Activated B cell treated with CpG ODN at 0.5 μM for 24 hours (primary cell): Measurements from ENCODE around the gene PPM1H. TPM values are rescaled to one million over a fixed set of nuclear protein-coding genes. Genes with fewer than 3 reads are reported as not detected.

ENCODE experiments used
- ATAC-seq: fragments of 200-7000 bp; cut with Tn5 transposase; one replicate; pipeline ENCODE4 v1.10.0; 2021; ENCODE audit warnings: low read depth, mild to moderate bottlenecking, moderate library complexity
- CTCF ChIA-PET: fragments of 350-600 bp; sonication (Branson Sonifier 250); formaldehyde crosslinking; loops from one replicate; lab custom pipeline; 2021; ENCODE audit warnings: antibody characterized with exemption; lab: Charles Lee
- POLR2A ChIA-PET: fragments of 350-600 bp; sonication (Branson Sonifier 250); formaldehyde crosslinking; loops from one replicate; lab custom pipeline; 2021; ENCODE audit warnings: antibody characterized with exemption; lab: Charles Lee
- DNase-seq: peaks from one replicate; pipeline ENCODE4 v3.0.0; 2022
- H3K27ac Mint-ChIP-seq: one replicate; pipeline ENCODE4 v1.8.0; 2020; ENCODE audit warnings: mixed read lengths
- H3K27me3 Mint-ChIP-seq: one replicate; pipeline ENCODE4 v1.8.0; 2021; ENCODE audit warnings: mixed read lengths
- H3K36me3 Mint-ChIP-seq: one replicate; pipeline ENCODE4 v1.8.0; 2021; ENCODE audit warnings: low read depth, mixed read lengths
- H3K4me1 Mint-ChIP-seq: one replicate; pipeline ENCODE4 v1.8.0; 2021; ENCODE audit warnings: mixed read lengths
- H3K4me3 Mint-ChIP-seq: one replicate; pipeline ENCODE4 v1.8.0; 2020; ENCODE audit warnings: mild to moderate bottlenecking, mixed read lengths
- H3K9me3 Mint-ChIP-seq: one replicate; pipeline ENCODE4 v1.8.0; 2020; ENCODE audit warnings: mixed read lengths
- intact Hi-C: fragments of 100-400 bp; cut with micrococcal nuclease; formaldehyde crosslinking; loops from one replicate; pipeline ENCODE4 v1.15.1; 2024
- total RNA-seq: library from RNA; stranded (reverse); gene quantifications from 2 replicates; pipeline ENCODE4 v1.2.3, GENCODE V29; 2022
- TF ChIP-seq, protein P1 (sequence below): fragments of 200-600 bp; IDR thresholded peaks from one replicate; pipeline ENCODE4 v1.8.0; 2022; ENCODE audit warnings: antibody characterized with exemption, mild to moderate bottlenecking

The PPM1H gene
- total RNA-seq, 1 donor from 2014 or later = not detected

DNA sequence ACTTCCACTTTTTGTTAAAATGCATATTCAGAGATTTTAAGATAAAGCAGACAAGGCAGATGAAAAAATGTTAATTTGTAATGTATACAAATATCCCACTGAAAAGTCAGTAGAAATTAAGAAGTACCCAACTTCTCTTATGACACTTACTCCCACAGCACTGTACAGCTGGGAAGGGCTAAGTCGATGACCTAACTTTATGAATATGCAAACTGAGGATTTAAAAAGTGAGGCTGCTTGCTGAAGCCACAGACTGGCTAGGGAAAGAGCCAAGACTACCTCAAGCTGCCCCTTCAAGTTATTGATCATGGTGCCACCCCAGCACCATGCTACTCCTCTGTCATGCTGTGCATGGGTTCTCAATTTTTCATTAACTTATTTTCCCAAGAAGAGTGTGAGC lies 17.0 kb downstream of the PPM1H start:
- Mint-ChIP-seq H3K9me3 (no peaks in the 10 kb centered on the region), H3K4me3 (no peak overlapping the region), H3K27ac (no peak overlapping the region), H3K4me1 (no peaks in the 10 kb centered on the region), H3K27me3 (peaks cover 3% of the 10 kb centered on the region), H3K36me3 (no peaks in the 10 kb centered on the region)
- DNase-seq (no peak), ATAC-seq (no peak)
- intact Hi-C loops = no loop called here
- ChIA-PET CTCF (no interaction called here), POLR2A (no interaction called here)
- TF ChIP-seq, protein P1, sequence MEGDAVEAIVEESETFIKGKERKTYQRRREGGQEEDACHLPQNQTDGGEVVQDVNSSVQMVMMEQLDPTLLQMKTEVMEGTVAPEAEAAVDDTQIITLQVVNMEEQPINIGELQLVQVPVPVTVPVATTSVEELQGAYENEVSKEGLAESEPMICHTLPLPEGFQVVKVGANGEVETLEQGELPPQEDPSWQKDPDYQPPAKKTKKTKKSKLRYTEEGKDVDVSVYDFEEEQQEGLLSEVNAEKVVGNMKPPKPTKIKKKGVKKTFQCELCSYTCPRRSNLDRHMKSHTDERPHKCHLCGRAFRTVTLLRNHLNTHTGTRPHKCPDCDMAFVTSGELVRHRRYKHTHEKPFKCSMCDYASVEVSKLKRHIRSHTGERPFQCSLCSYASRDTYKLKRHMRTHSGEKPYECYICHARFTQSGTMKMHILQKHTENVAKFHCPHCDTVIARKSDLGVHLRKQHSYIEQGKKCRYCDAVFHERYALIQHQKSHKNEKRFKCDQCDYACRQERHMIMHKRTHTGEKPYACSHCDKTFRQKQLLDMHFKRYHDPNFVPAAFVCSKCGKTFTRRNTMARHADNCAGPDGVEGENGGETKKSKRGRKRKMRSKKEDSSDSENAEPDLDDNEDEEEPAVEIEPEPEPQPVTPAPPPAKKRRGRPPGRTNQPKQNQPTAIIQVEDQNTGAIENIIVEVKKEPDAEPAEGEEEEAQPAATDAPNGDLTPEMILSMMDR = no peak

DNA sequence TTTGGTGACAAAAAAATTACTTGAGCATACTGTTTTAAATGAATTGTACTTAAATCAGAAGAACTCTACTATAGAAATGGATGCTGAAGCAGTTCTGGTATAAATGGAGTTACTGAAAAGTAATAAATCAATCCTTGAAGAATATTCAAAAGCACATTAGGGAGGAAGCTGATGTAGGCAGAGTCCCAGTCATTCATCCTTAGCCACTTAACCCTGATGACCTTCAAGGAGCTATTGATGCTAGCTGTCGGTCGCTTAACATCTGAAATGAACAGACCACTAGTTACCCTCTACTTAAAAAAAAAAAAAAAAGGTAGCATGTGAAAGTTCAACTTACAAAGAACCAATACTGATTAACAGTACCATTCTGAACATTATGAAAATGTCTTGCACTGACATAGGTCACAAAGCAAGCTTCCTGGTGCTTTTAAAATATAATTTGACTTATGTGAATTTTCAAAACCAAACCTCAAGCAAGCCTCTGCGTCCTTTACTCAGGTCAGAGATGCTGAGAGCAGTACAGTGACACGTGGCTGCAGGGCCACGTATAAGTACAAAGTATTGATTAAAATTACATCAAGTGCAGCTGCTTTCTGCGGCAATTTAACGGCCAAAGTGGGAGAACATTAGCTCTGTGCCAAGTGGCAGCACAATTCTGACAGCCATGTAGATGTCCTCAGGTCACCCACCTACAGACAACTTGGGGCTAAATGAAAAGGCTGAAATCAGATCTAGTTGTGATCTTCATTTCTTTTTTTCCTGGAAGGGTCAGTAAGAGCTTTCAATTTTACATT lies 18.1 kb downstream of the PPM1H start:
- ATAC-seq (no peak), DNase-seq (no peak)
- TF ChIP-seq, protein P1 = no peak
- intact Hi-C loops = no loop called here
- Mint-ChIP-seq H3K27me3 (peaks cover 3% of the 10 kb centered on the region), H3K36me3 (no peaks in the 10 kb centered on the region), H3K9me3 (no peaks in the 10 kb centered on the region), H3K4me3 (no peak overlapping the region), H3K4me1 (no peaks in the 10 kb centered on the region), H3K27ac (no peak overlapping the region)
- ChIA-PET POLR2A (no interaction called here), CTCF (no interaction called here)

DNA sequence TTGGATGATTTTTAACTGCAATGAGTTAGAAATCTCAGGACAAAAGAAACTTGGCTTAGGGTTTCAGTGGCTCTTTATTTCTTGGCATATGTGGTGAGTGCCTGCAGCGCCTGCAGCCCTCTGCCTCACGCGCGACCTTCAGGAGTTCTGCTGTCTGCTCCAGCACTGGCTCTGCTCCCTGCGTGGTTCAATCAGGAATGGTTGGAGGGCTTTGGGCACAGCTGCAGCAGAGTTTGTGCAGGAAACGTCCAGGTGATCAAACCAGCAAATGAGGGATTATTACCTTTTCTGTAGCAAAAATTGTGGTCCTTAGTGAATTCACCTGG lies 19.8 kb downstream of the PPM1H start:
- CTCF ChIA-PET = no interaction called here
- Mint-ChIP-seq H3K4me1 (no peaks in the 10 kb centered on the region), H3K4me3 (no peak overlapping the region), H3K36me3 (no peaks in the 10 kb centered on the region), H3K9me3 (no peaks in the 10 kb centered on the region), H3K27me3 (peaks cover 3% of the 10 kb centered on the region), H3K27ac (no peak overlapping the region)
- no peak for ATAC-seq
- intact Hi-C loops = no loop called here
- no peak for DNase-seq
- POLR2A ChIA-PET = no interaction called here
- TF ChIP-seq, protein P1 = no peak

DNA sequence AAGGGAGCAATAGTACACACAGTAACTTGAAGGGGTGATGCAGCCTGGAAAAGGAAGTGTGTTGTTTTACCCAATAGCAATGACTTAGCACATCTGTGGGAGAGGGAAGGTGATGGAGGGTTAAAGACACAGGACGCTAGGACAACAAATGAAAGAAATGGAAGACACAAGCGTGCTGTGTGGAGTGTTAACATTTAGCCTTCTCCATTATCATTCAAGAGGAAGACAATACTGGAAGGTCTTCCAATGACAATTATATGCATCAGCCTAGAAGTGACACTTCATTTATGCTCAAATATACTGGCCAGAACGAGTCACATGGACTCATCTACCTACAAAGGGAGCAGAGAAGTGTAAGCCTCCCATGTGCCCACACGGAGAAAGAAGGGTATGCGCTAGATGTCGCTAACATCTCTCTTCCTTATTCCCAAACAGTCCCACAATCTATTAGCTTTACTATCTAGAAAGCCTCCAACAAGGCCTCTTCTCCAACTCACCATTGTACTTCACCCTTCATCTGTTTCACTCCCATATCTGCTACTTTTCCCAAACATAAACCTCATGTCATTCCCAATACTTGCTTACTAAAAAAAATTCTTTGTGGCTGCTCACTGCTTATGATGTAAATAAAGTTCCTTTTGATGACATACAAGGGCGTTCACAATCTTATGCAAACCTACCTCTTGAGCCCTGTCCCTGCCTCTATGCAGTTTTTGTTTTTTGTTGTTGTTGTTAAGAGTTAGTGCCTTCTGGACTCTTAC lies 20.3 kb downstream of the PPM1H start:
- intact Hi-C loops = no loop called here

DNA sequence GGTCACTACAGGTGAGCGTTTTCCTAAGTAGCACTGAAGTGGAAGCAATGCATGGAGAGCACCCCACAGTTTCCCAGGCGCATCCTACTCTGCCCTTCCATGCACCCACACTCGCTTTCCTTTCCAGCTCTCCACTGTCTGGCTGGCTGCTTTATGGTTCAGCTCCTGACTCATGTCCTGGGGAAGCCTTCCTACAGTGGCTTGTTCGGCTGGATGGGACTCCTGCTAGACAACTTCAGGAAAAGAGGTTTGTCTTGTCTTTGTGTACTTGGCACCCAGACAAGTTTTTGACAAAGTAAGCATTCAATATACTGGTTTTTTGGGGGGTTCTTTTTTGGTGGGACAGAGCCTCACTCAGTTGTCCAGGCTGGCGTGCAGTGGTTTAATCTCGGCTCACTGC lies 21.6 kb downstream of the PPM1H start:
- H3K4me1 Mint-ChIP-seq = no peaks in the 10 kb centered on the region
- no peak overlapping the region for H3K4me3 Mint-ChIP-seq
- no peak overlapping the region for H3K27ac Mint-ChIP-seq
- intact Hi-C loops = no loop called here
- no peaks in the 10 kb centered on the region for H3K36me3 Mint-ChIP-seq
- DNase-seq = no peak
- no peaks in the 10 kb centered on the region for H3K9me3 Mint-ChIP-seq
- POLR2A ChIA-PET = no interaction called here
- TF ChIP-seq, protein P1 = no peak
- CTCF ChIA-PET = no interaction called here
- no peak for ATAC-seq
- H3K27me3 Mint-ChIP-seq = peaks cover 6% of the 10 kb centered on the region

More for the DNA sequence above, 20.3 kb downstream of the PPM1H start:
- no peak overlapping the region for H3K27ac Mint-ChIP-seq
- CTCF ChIA-PET = no interaction called here
- H3K9me3 Mint-ChIP-seq = no peaks in the 10 kb centered on the region
- H3K36me3 Mint-ChIP-seq = no peaks in the 10 kb centered on the region
- TF ChIP-seq, protein P1 = no peak
- POLR2A ChIA-PET = no interaction called here
- no peaks in the 10 kb centered on the region for H3K4me1 Mint-ChIP-seq
- ATAC-seq = no peak
- no peak for DNase-seq
- peaks cover 3% of the 10 kb centered on the region for H3K27me3 Mint-ChIP-seq
- H3K4me3 Mint-ChIP-seq = no peak overlapping the region
